HG03571 (cell line): Measurements from ENCODE around the gene PPP1CA.

Source experiments
- ATAC-seq: cut with Tn5 transposase; IDR thresholded peaks from one replicate; pipeline ENCODE4 v1.9.1; 2021; ENCODE audit not compliant: unreplicated experiment

PPP1CA gene

GRCh38 chr11:67401495-67402191 lies at the start of gene PPP1CA:
TSS of gene PPP1CA (minus strand) at chr11:67401858. CDS start at chr11:67401782, 76 bp downstream.
- ATAC-seq, result peak; percentile 48

- no peak for ATAC-seq
These were observed 49.4 kb upstream of the PPP1CA start for GRCh38 chr11:67450796-67451657.

GRCh38 chr11:67449116-67449844 lies 47.6 kb upstream of the PPP1CA start:
- no peak for ATAC-seq

- ATAC-seq, result no peak
These were observed 46.6 kb upstream of the PPP1CA start for GRCh38 chr11:67448220-67448609.

- ATAC-seq, result no peak
These were observed 43.9 kb upstream of the PPP1CA start for GRCh38 chr11:67445515-67445914.

GRCh38 chr11:67442504-67443404 lies 41.1 kb upstream of the PPP1CA start:
- no peak for ATAC-seq

- ATAC-seq, result no peak
These were observed 40.2 kb upstream of the PPP1CA start for GRCh38 chr11:67441731-67442351.

GRCh38 chr11:67441098-67441563 lies 39.5 kb upstream of the PPP1CA start:
- ATAC-seq, result no peak

GRCh38 chr11:67440229-67441097 lies 38.8 kb upstream of the PPP1CA start:
- no peak for ATAC-seq

- no peak for ATAC-seq
These were observed 37.9 kb upstream of the PPP1CA start for GRCh38 chr11:67439321-67440228.

GRCh38 chr11:67438158-67438902 lies 36.7 kb upstream of the PPP1CA start:
- no peak for ATAC-seq

- ATAC-seq, result no peak
These were observed 36.1 kb upstream of the PPP1CA start for GRCh38 chr11:67437809-67438157.

- no peak for ATAC-seq
These were observed 35.6 kb upstream of the PPP1CA start, which contains the start of gene PTPRCAP for GRCh38 chr11:67437082-67437808. TSS of gene PTPRCAP (minus strand) at chr11:67437682. CDS start at chr11:67437619, 63 bp downstream.

GRCh38 chr11:67436459-67437081 lies 34.9 kb upstream of the PPP1CA start:
- ATAC-seq, result peak; percentile 31

- peak; percentile 2 for ATAC-seq
These were observed 34.2 kb upstream of the PPP1CA start for GRCh38 chr11:67435727-67436458.
